ENCODE data around the gene C15orf39.

Gene C15orf39

DNA sequence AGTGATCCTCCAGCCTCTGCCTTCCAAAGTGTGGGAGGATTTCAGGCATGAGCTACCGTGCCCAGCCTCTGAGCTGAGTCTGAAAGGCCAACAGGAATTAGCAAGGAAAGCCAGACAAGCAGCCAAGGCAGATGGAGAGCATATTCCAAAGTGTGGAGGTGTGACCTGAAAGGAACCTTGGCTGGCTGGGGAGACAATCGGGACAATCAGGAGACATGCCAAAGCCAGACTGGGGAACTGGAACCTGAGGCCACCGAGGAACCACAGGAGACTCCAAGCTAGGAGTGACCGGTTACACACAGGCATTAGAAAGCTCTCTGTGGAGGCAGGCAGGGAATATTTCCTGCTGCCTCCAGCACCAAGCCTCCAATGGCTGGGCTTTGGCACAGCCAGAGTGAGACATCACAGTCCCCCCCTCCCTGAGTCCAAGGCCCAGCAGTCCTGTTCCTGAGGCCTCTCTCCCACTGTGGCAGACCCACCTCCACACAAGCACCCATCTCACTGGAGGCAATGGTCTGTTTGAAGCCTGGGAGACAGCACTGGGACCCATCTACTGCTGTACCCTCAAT, 4.5 kb upstream of the C15orf39 start:
- DNase-seq (ENCODE audit: low read depth) = no peak

GRCh38 chr15:75198560-75199356, 2.9 kb upstream of the C15orf39 start:
- no peak for DNase-seq (ENCODE audit: low read depth)

- DNase-seq (ENCODE audit: low read depth) = no peak
Observed at GRCh38 chr15:75199357-75199940, 2.2 kb upstream of the C15orf39 start.

DNA sequence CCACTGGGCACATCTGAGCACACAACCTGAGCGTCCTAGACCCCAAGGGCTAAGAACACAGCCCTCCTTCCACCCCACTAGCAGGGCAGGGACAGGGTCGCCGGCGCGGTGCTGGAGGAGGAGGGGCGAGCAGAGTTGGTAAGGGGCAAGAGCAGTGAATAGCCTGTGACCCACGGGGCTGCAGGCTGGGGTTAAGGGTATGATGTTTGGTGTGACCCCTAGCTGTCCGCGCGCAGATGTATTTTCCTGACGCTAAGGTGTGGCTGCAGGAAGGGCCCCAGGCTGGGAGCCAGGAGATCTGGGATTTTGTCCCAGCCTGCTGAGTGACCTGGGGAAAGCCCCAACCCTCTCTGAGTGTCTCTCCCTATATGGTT, 1.3 kb upstream of the C15orf39 start:
- DNase-seq (ENCODE audit: low read depth) = no peak

DNA sequence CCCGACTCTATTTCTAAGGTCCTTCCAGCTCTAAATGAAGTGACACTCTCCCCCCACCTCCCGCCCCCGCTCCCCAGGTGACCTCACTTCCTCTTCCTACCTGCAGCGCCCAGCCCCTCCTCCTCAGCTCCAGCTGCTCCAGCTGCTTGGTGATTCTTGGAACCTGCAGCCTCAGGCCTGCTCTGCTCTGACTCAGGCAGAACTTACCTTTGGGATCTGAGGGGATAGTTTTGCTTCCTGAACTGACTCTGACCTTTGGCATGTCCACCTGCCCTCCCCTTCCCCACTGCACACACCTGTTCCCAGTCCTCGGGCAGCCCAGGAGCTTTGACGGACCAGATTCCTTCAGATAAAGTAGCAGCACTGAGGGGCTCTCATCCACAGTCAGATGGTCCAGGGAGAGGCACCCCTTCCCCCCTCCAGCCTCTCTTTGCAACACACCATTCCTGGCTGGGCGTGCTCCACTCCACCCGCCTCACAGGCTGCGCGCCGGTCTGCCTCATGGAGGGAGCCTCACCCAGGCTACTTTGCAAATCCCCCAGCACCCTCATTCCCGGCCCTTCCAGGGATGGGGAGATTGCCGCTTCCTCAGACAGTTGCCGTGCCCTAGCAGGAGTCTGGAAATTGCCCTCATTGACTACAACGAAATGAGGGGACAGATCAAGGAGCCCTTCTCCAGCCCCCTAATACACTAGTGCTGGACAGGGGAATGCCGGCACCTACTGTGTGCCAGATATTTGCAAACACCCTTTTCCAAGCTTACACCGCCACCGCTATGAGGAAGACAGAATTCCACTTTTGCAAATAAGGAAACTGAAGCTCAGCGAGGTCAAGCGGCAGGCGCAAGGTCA, 692 bp upstream of the C15orf39 start:
- DNase-seq (ENCODE audit: low read depth) = peak; percentile 58

- DNase-seq (ENCODE audit: low read depth) = peak; percentile 79
Observed at GRCh38 chr15:75202251-75203016, 752 bp downstream of the C15orf39 start.

GRCh38 chr15:75203017-75203907, 1.6 kb downstream of the C15orf39 start:
- no peak for DNase-seq (ENCODE audit: low read depth)

DNA sequence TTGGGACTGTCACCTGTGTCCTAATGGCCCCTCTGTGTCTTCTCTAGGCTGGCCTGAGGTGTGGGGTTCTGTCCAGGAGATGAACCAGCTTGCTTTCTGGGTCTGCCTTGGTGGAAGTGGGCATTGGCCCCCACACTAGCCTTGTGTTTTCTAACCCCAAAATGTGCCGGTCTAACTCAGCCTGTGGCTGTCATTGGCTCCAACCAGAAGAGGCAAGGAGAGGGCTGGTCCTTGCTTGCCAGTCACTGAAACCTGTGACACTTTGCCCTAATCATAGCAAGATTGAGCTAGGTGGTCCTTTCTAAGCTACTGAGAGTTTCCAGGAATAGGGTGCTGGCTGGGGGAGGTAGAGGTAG, 2.2 kb downstream of the C15orf39 start:
- DNase-seq (ENCODE audit: low read depth) = no peak

- DNase-seq (ENCODE audit: low read depth) = peak; percentile 79
Observed at GRCh38 chr15:75204340-75205063, 2.8 kb downstream of the C15orf39 start.

- no peak for DNase-seq (ENCODE audit: low read depth)
Observed at GRCh38 chr15:75205064-75205395, 3.3 kb downstream of the C15orf39 start.

DNA sequence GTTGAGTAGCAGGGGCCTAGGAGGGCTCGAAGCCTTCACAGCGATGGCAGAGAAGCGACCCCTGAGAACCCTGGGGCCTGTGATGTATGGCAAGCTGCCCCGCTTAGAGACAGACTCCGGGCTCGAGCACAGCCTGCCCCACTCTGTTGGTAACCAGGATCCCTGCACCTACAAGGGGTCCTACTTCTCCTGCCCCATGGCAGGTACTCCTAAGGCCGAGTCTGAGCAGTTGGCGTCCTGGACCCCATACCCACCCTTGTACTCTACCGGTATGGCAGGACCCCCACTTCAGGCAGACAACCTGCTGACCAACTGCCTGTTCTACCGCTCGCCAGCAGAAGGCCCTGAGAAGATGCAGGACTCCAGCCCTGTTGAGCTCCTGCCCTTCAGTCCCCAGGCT, 4.3 kb downstream of the C15orf39 start:
- no peak for DNase-seq (ENCODE audit: low read depth)

GRCh38 chr15:75206803-75207617, 5.3 kb downstream of the C15orf39 start:
- DNase-seq (ENCODE audit: low read depth) = no peak

DNA sequence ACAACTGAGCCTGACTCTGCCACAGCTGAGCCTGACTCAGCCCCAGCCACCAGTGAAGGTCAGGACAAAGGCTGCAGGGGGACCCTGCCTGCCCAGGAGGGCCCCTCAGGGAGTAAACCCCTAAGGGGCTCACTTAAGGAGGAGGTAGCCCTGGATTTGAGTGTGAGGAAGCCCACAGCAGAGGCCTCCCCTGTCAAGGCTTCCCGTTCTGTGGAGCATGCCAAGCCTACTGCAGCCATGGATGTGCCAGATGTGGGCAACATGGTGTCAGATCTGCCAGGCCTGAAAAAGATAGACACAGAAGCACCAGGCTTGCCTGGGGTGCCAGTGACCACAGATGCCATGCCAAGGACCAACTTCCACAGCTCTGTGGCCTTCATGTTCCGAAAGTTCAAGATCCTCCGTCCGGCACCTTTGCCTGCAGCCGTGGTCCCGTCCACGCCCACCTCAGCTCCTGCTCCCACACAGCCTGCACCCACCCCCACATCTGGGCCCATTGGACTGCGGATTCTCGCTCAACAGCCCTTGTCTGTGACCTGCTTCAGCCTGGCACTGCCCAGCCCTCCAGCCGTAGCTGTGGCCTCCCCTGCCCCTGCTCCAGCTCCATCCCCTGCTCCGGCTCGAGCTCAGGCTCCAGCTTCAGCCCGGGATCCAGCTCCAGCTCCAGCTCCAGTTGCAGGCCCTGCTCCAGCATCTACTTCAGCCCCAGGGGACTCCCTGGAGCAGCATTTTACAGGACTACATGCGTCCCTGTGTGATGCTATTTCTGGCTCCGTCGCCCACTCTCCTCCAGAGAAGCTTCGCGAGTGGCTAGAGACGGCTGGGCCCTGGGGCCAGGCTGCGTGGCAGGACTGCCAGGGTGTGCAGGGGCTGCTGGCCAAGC, 6.2 kb downstream of the C15orf39 start:
- DNase-seq (ENCODE audit: low read depth) = no peak

DNA sequence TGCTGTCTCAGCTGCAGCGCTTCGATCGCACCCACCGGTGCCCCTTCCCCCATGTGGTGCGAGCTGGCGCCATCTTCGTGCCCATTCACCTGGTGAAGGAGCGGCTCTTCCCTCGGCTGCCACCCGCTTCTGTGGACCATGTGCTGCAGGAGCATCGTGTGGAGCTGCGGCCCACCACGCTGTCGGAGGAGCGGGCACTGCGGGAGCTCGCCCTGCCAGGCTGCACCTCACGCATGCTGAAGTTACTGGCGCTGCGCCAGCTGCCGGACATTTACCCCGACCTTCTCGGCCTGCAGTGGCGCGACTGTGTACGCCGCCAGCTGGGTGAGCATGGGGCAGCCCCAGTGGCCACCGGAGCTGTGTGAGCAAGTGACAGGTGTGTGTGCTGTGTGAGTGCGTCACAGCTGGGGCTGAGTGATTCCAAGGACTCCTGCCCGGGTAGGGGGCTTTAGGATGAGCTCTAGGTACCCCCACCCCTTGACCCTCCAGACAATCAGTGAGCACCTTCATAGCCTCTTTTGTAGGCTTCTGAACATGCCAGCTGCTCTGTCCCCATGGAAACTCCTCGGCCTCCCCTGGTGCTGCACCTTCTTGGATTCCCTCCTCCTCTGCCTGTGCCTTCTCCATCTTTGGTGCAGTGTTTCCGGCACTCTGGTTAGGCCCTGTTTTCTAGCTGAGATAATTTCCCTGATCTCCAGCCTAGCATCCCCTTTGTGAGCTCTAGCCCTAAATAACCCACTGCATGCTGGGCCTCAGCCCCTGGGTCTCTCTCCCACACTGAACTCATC, 7.0 kb downstream of the C15orf39 start:
- no peak for DNase-seq (ENCODE audit: low read depth)

DNA sequence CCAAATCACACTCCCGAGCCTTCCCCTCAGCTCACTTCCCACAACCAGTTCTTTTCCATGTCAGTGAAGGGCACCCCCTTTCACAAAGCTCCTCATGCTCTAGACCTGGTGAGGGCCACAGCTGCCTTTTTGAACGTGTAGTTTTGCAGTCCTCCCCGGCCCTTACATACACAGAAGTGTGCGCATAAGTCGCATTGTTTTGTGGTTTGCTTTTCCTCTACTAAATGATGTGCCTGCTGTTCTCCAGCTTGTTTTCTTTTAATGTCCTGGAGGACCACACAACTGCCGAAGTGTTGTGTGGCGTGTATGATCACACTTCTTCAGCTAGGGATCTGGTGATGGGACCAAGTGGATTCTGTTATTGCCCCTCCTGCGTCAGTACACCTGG, 7.6 kb downstream of the C15orf39 start:
- no peak for DNase-seq (ENCODE audit: low read depth)

DNA sequence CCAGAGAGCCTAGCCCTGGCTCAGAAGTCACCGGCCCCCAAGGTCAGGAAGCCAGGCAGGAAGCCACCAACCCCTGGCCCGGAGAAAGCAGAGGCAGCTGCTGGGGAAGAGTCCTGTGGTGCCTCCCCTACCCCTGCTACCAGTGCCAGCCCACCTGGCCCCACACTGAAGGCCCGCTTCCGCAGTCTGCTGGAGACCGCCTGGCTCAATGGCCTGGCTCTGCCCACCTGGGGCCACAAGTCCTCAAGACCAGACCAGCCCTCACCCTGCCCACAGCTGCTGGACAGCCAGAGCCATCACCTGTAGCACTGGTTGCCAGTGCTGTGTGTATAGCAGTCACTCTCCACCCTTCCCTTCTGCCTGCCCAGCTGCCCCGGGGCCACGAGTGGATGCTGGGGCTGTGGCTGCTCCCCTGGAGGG, 9.1 kb downstream of the C15orf39 start:
- DNase-seq (ENCODE audit: low read depth) = no peak

- DNase-seq (ENCODE audit: low read depth) = no peak
Observed at GRCh38 chr15:75211436-75212199, 9.9 kb downstream of the C15orf39 start.
